GM12891 (cell line): Measurements from ENCODE around the gene SORT1.

Experiments
- POLR2A ChIP-seq: IDR thresholded peaks from 2 replicates; pipeline ENCODE4 v1.6.1; 2011; ENCODE audit warnings: low read depth, low read length, control low read depth
- POLR2AphosphoS5 ChIP-seq: IDR thresholded peaks from 2 replicates; pipeline ENCODE4 v1.6.1; 2011; ENCODE audit warnings: low read depth, low read length, control low read depth
- SPI1 ChIP-seq: IDR thresholded peaks from 2 replicates; pipeline ENCODE4 v1.6.1; 2011; ENCODE audit warnings: low read depth, low read length, control low read depth
- TAF1 ChIP-seq: IDR thresholded peaks from 2 replicates; pipeline ENCODE4 v1.6.1; 2011; ENCODE audit warnings: low read depth, low read length, control low read depth

DNA sequence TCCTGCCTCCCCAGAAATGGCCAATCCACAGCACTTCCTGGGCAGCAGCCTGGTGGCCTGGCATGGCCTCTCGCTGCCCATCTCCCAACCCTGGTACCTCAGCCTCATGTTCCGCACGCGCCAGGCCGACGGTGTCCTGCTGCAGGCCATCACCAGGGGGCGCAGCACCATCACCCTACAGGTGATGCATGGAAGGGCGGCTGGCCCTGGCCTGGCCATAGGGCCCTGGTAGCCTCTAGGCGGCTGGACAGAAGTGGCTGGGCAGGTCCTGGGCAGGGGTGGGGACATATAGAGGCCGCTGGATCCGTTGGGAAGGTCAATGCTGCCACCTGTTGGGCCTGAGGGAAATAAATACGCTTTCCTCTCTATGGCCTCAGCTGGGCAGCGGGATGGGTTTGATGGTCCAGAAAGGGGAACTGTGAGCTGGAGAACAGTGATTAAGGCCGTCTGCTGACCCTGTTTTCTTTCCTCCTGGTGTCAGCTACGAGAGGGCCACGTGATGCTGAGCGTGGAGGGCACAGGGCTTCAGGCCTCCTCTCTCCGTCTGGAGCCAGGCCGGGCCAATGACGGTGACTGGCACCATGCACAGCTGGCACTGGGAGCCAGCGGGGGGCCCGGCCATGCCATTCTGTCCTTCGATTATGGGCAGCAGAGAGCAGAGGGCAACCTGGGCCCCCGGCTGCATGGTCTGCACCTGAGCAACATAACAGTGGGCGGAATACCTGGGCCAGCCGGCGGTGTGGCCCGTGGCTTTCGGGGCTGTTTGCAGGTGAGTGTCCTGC lies 133.9 kb downstream of the SORT1 start:
- TF ChIP-seq POLR2A (no peak), TAF1 (no peak), POLR2AphosphoS5 (no peak), SPI1 (no peak)
